Esophagus squamous epithelium (tissue), 4 donors: ENCODE measurements around the gene CLEC20A.

ENCODE experiments used
- POLR2A ChIP-seq, 4 donors: fragments of 450-650 bp; IDR thresholded peaks; one replicate each; pipeline ENCODE4 v1.6.1; 2017; ENCODE audit warnings: antibody characterized with exemption in 4 of 4, mild to moderate bottlenecking in 4 of 4, moderate library complexity in 3 of 4
- TF ChIP-seq, protein P1 (sequence below), 6 experiments: fragments of 450-650 bp in 4 of 6; fragments of 200-600 bp in 2 of 6; sonication (generic) in 2 of 6; IDR thresholded peaks; one replicate each; pipeline ENCODE4 v1.5.1; 2016 to 2019; ENCODE audit warnings: antibody characterized with exemption in 6 of 6, mild to moderate bottlenecking in 4 of 6, moderate library complexity in 4 of 6

DNA sequence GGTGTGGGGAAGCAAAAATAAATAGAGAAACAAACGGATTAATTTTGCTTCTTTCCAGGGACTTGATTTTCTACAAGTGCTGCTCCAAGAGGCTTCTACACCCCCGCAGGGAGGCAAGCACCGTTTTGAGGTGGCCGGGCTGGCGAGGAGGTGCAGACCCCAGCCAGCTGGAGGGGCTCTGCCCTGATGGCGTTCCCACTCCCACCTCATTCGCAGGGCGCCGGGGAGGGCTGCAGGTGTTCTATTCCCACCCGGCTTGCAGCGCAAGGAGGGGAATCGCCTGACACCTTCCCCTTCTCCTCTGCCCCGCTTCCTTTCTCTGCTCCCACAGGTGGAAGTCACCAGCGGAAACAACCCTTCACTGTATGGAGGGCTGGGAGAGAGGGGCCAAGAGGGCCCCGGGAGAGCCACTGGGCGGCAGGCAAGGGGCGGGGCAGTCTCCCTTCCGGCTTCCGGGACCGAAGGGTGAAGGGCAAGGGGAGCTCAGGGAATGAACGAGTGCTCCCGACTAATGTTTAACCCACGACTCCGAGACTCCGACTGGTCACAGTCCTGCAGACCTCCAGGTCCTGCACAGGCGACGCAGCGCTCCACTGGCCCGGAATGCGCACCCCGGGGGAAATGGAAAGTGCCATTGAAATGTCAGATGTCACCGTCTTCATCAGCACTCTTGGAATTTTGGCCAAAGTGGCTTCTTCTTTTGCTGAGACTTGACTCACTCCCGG, 45.2 kb upstream of the CLEC20A start:
- TF ChIP-seq, protein P1, sequence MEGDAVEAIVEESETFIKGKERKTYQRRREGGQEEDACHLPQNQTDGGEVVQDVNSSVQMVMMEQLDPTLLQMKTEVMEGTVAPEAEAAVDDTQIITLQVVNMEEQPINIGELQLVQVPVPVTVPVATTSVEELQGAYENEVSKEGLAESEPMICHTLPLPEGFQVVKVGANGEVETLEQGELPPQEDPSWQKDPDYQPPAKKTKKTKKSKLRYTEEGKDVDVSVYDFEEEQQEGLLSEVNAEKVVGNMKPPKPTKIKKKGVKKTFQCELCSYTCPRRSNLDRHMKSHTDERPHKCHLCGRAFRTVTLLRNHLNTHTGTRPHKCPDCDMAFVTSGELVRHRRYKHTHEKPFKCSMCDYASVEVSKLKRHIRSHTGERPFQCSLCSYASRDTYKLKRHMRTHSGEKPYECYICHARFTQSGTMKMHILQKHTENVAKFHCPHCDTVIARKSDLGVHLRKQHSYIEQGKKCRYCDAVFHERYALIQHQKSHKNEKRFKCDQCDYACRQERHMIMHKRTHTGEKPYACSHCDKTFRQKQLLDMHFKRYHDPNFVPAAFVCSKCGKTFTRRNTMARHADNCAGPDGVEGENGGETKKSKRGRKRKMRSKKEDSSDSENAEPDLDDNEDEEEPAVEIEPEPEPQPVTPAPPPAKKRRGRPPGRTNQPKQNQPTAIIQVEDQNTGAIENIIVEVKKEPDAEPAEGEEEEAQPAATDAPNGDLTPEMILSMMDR (IDR thresholded peaks at IDR 0.05): no peak
- no peak for TF ChIP-seq POLR2A (IDR thresholded peaks at IDR 0.05)
